HepG2 (cell line): ENCODE data around the gene PTPRCAP. TPM values are rescaled to one million over a fixed set of nuclear protein-coding genes. Genes with fewer than 3 reads are reported as not detected.

Experiments
- ATAC-seq: fragments of 200-7000 bp; cut with Tn5 transposase; 3 replicates; pipeline ENCODE4 v1.9.1; 2020; ENCODE audit warnings: mild to moderate bottlenecking, moderate library complexity
- BruUV-seq: library from RNA; stranded (reverse); fragments of 400-500 nt; replicated peaks from 2 replicates; lab custom pipeline; 2021; lab: Mats Ljungman, UMichigan
- CTCF ChIA-PET: fragments of 300-600 bp; formaldehyde crosslinking; extraction: SDS; loops from one replicate; lab custom pipeline; 2021; ENCODE audit warnings: low total read pairs, inconsistent platforms, low intra/inter-chr PET ratio; lab: Yijun Ruan, JAX
- POLR2A ChIA-PET: fragments of 350-600 bp; sonication (Branson Sonifier 250); formaldehyde crosslinking; loops from one replicate; lab custom pipeline; 2020; ENCODE audit warnings: antibody characterized with exemption, inconsistent platforms; lab: Yijun Ruan, JAX
- DNase-seq: peaks from one replicate; pipeline ENCODE4 v3.0.0-alpha.2; 2015; ENCODE audit warnings: low spot score
- FAIRE-seq: peaks from 3 replicates; lab custom pipeline; 2011; peaks lifted over from hg19 to GRCh38; lab: Jason Lieb, UNC
- H2AFZ ChIP-seq: one replicate; pipeline ENCODE4 v1.6.1; 2011; ENCODE audit warnings: low read length, inconsistent platforms
- H3K27ac ChIP-seq: fragments of 300-600 bp; 3 replicates; pipeline ENCODE4 v1.8.0; 2011; ENCODE audit warnings: mixed run types, mild to moderate bottlenecking, mixed read lengths, low read length, inconsistent platforms; ENCODE audit not compliant: insufficient read depth; ENCODE audit errors: extremely low read length
- H3K27me3 ChIP-seq, 2 experiments: fragments of 200-600 bp in 1 of 2; 2 replicates in 1 of 2; 3 replicates in 1 of 2; pipeline versions ENCODE4 v1.6.0 to v1.8.0; 2011; ENCODE audit warnings: low read length in 2 of 2, mild to moderate bottlenecking in 2 of 2, moderate library complexity in 2 of 2, inconsistent platforms in 1 of 2; ENCODE audit not compliant: insufficient read depth in 2 of 2, control insufficient read depth in 1 of 2
- H3K36me3 ChIP-seq, 2 experiments: fragments of 200-600 bp in 1 of 2; replicated peaks in 1 of 2; 2 replicates in 1 of 2; 3 replicates in 1 of 2; pipeline versions ENCODE4 v1.5.1 to v1.8.0; 2011; ENCODE audit warnings: low read length in 2 of 2, inconsistent platforms in 1 of 2; ENCODE audit not compliant: insufficient read depth in 2 of 2, control insufficient read depth in 1 of 2
- H3K4me1 ChIP-seq: 2 replicates; pipeline ENCODE4 v1.5.1; 2012; ENCODE audit warnings: low read length, inconsistent platforms; ENCODE audit not compliant: insufficient read depth
- H3K4me2 ChIP-seq: 2 replicates; pipeline ENCODE4 v1.6.0; 2011; ENCODE audit warnings: low read depth, low read length, inconsistent platforms
- H3K4me3 ChIP-seq, 3 experiments: fragments of 200-600 bp in 1 of 3; sonication (generic), shearing (Covaris generic) in 1 of 3; replicated peaks in 1 of 3; 2 replicates each; pipeline ENCODE4 v1.5.1; 2011 to 2016; ENCODE audit warnings: low read length in 3 of 3, inconsistent platforms in 2 of 3, low read depth in 2 of 3, mild to moderate bottlenecking in 2 of 3, control low read depth in 1 of 3, mixed read lengths in 1 of 3; ENCODE audit not compliant: insufficient read depth in 1 of 3
- H3K79me2 ChIP-seq: one replicate; pipeline ENCODE4 v1.6.1; 2011; ENCODE audit warnings: low read length, inconsistent platforms; ENCODE audit not compliant: insufficient read depth
- H3K9ac ChIP-seq: 2 replicates; pipeline ENCODE4 v1.6.0; 2011; ENCODE audit warnings: mild to moderate bottlenecking, low read depth, low read length, inconsistent platforms; ENCODE audit not compliant: insufficient read depth
- H3K9me3 ChIP-seq: 2 replicates; pipeline ENCODE4 v1.5.1; 2012; ENCODE audit warnings: mild to moderate bottlenecking, low read length
- H4K20me1 ChIP-seq: 2 replicates; pipeline ENCODE4 v1.6.0; 2011; ENCODE audit warnings: inconsistent platforms, mild to moderate bottlenecking, low read length, moderate library complexity; ENCODE audit not compliant: insufficient read depth
- ARID5B ChIP-seq: IDR thresholded peaks from 2 replicates; pipeline ENCODE4 v1.4.0; 2020; ENCODE audit warnings: mild to moderate bottlenecking, missing genetic modification reagents
- BCL6 ChIP-seq: IDR thresholded peaks from 2 replicates; pipeline ENCODE4 v1.6.1; 2016; ENCODE audit warnings: missing genetic modification reagents, missing compliant biosample characterization
- CREB1 ChIP-seq, 2 experiments: fragments of 450-650 bp in 1 of 2; IDR thresholded peaks; 2 replicates each; pipeline ENCODE4 v1.6.1; 2016 to 2017; ENCODE audit warnings: control low read depth in 1 of 2, mild to moderate bottlenecking in 1 of 2, missing compliant biosample characterization in 1 of 2, missing genetic modification characterization in 1 of 2
- DZIP1 ChIP-seq: sonication (generic); formaldehyde crosslinking; IDR thresholded peaks from 2 replicates; pipeline ENCODE4 v1.5.0; 2020; ENCODE audit warnings: mild to moderate bottlenecking, missing genetic modification reagents
- GATAD2A ChIP-seq: IDR thresholded peaks from 2 replicates; pipeline ENCODE4 v1.6.1; 2016
- JUNB ChIP-seq: sonication (generic); formaldehyde crosslinking; IDR thresholded peaks from 2 replicates; pipeline ENCODE4 v1.8.0; 2022; ENCODE audit warnings: missing genetic modification reagents, mild to moderate bottlenecking, borderline replicate concordance
- PCBP1 ChIP-seq: fragments of 200-400 bp; formaldehyde crosslinking; IDR thresholded peaks from 2 replicates; pipeline ENCODE4 v1.6.1; 2017; ENCODE audit warnings: mild to moderate bottlenecking, low read depth, low read length, borderline replicate concordance
- SNAI1 ChIP-seq: sonication (generic); formaldehyde crosslinking; IDR thresholded peaks from 2 replicates; pipeline ENCODE4 v1.5.0; 2020; ENCODE audit warnings: mild to moderate bottlenecking, missing genetic modification reagents, borderline replicate concordance
- U2AF2 ChIP-seq: fragments of 200-400 bp; formaldehyde crosslinking; IDR thresholded peaks from 2 replicates; pipeline ENCODE4 v1.6.1; 2017; ENCODE audit warnings: low read depth, mild to moderate bottlenecking, low read length
- ZFX ChIP-seq: sonication (generic); formaldehyde crosslinking; IDR thresholded peaks from 2 replicates; pipeline ENCODE4 v1.4.0; 2020; ENCODE audit warnings: mild to moderate bottlenecking, low read depth, missing genetic modification reagents, moderate library complexity
- ZNF740 ChIP-seq: sonication (generic); formaldehyde crosslinking; IDR thresholded peaks from 2 replicates; pipeline ENCODE4 v1.4.0; 2020; ENCODE audit warnings: missing genetic modification reagents
- WGBS: methylation state at CpG from one replicate; pipeline ENCODE4 v1.1.6; 2017; ENCODE audit warnings: low lambda C conversion rate; 5-methylcytosine and 5-hydroxymethylcytosine counted together
- in situ Hi-C: cut with HindIII; loops from 2 replicates; pipeline ENCODE4 v1.10.0; 2017; ENCODE audit warnings: low pct_unique_long_range_greater_than_20kb; ENCODE audit not compliant: extremely low pct_ligation_motif_present
- intact Hi-C: fragments of 100-400 bp; cut with micrococcal nuclease; formaldehyde crosslinking; loops from one replicate; pipeline ENCODE4 v1.10.0; 2022; ENCODE audit not compliant: unreplicated experiment
- polyA plus RNA-seq, 8 experiments: library from polyadenylated mRNA; depleted of rRNA in 3 of 8; stranded (reverse) in 7 of 8; unstranded in 1 of 8; fragments of >200 nt; fragmentation: Illumina TruSeq in 4 of 8; extraction: Trizol in 4 of 8; gene quantifications; 2 replicates each; pipeline versions ENCODE4 v1.2.1 to v1.2.3, GENCODE V29; 2011 to 2016; ENCODE audit warnings: low read depth in 4 of 8, missing spikeins in 1 of 8, mixed read lengths in 1 of 8; ENCODE audit not compliant: insufficient read depth in 1 of 8
- total RNA-seq, 5 experiments: library from RNA; depleted of rRNA; stranded (reverse); fragments of >200 nt; fragmentation: Illumina TruSeq; extraction: Trizol; gene quantifications; 2 replicates each; pipeline ENCODE4 v1.2.3, GENCODE V29; 2016; ENCODE audit warnings: low read depth in 1 of 5

Gene PTPRCAP
- total and polyA plus RNA-seq, 2 of the 13 experiments (the other 11 are each of a cell fraction or from before 2014, with no cell fraction given): 0.60 to 0.70 TPM

GRCh38 chr11:67409781-67410368, 27.6 kb downstream of the PTPRCAP start (continued):
- TF ChIP-seq ARID5B (CRISPR knock-in tag) (no peak), ZNF740 (CRISPR knock-in tag) (no peak), CREB1 (IDR thresholded peaks at IDR 0.05) (no peak), CREB1 (CRISPR knock-in tag; IDR thresholded peaks at IDR 0.05) (no peak), GATAD2A (CRISPR knock-in tag) (0 out of 2 replicates have a peak, but pooled peaks have one; percentile 17), JUNB (no peak), PCBP1 (0 out of 2 replicates have a peak, but pooled peaks have one; percentile 63)

- CTCF ChIA-PET: no interaction called here
- no TSS peak for BruUV-seq
- Histone ChIP-seq H3K27ac (no peak overlapping the region), H4K20me1 (no peaks in the 10 kb centered on the region), H3K4me3 (no peak overlapping the region), H3K36me3 (no peaks in the 10 kb centered on the region), H3K9me3 (no peaks in the 10 kb centered on the region), H3K9ac (no peak overlapping the region), H3K4me1 (peaks cover 65% of the 10 kb centered on the region), H3K4me2 (no peak overlapping the region), H3K79me2 (no peaks in the 10 kb centered on the region), H3K27me3 (peaks cover 3 to 34% of the 10 kb centered on the region in 2 experiments; a peak in 4 of 5 replicates), H2AFZ (no peak overlapping the region)
- ATAC-seq: no peak
- in situ Hi-C loops (no loop called here), intact Hi-C loops (no loop called here)
- no peak for DNase-seq
- WGBS: 65% methylated on average over 10 of the region's 24 CpGs
- FAIRE-seq: no peak
- POLR2A ChIA-PET: no interaction called here
- TF ChIP-seq DZIP1 (CRISPR knock-in tag): no peak
- TF ChIP-seq U2AF2: no peak
- TF ChIP-seq SNAI1 (CRISPR knock-in tag): no peak
- no peak for TF ChIP-seq ZFX (CRISPR knock-in tag)
- TF ChIP-seq BCL6 (CRISPR knock-in tag): no peak
These were observed 28.2 kb downstream of the PTPRCAP start for GRCh38 chr11:67409261-67409666.
